H1 (cell line): Measurements from ENCODE around the gene CDH12. TPM values are rescaled to one million over a fixed set of nuclear protein-coding genes. Genes with fewer than 3 reads are reported as not detected.

Source experiments
- CTCF ChIA-PET: fragments of 300-600 bp; sonication (Branson Sonifier 250); formaldehyde crosslinking; loops from one replicate; lab custom pipeline; 2021; ENCODE audit not compliant: partially characterized antibody; lab: Charles Lee
- POLR2A ChIA-PET: fragments of 300-600 bp; sonication (Branson Sonifier 250); formaldehyde crosslinking; loops from one replicate; lab custom pipeline; 2021; ENCODE audit warnings: inconsistent platforms; ENCODE audit not compliant: partially characterized antibody; lab: Charles Lee
- DNase-seq, 2 experiments: peaks; one replicate each; pipeline versions ENCODE4 v3.0.0 to v3.0.0-alpha.2; 2010 to 2022; ENCODE audit warnings: low spot score in 2 of 2, low read depth in 1 of 2, mixed read lengths in 1 of 2
- FAIRE-seq: peaks from 2 replicates; lab custom pipeline; 2011; peaks lifted over from hg19 to GRCh38; lab: Jason Lieb, UNC
- H2AFZ ChIP-seq: 2 replicates; pipeline ENCODE4 v1.8.1; 2012; ENCODE audit warnings: low read length, inconsistent platforms
- H2AK5ac ChIP-seq: 2 replicates; pipeline ENCODE4 v1.6.1; 2013; ENCODE audit warnings: low read depth, low read length
- H2BK120ac ChIP-seq: replicated peaks from 2 replicates; pipeline ENCODE3; 2013; ENCODE audit warnings: low read depth, low read length, inconsistent platforms
- H2BK12ac ChIP-seq: 2 replicates; pipeline ENCODE4 v1.6.1; 2013; ENCODE audit warnings: low read depth, low read length
- H2BK15ac ChIP-seq: 2 replicates; pipeline ENCODE4 v1.6.1; 2013; ENCODE audit warnings: low read length
- H2BK20ac ChIP-seq: 2 replicates; pipeline ENCODE4 v1.6.1; 2013; ENCODE audit warnings: low read length
- H2BK5ac ChIP-seq: 2 replicates; pipeline ENCODE4 v1.6.1; 2013; ENCODE audit warnings: low read depth, low read length
- H3K14ac ChIP-seq: 2 replicates; pipeline ENCODE4 v1.6.1; 2013; ENCODE audit warnings: inconsistent platforms; ENCODE audit not compliant: insufficient read length
- H3K18ac ChIP-seq: 2 replicates; pipeline ENCODE4 v1.6.1; 2013; ENCODE audit warnings: low read length; ENCODE audit errors: extremely low read depth
- H3K23ac ChIP-seq: 2 replicates; pipeline ENCODE4 v1.6.1; 2013; ENCODE audit warnings: inconsistent platforms; ENCODE audit not compliant: insufficient read length
- H3K23me2 ChIP-seq: 2 replicates; pipeline ENCODE4 v1.6.1; 2013; ENCODE audit warnings: low read depth, low read length
- H3K27ac ChIP-seq: 2 replicates; pipeline ENCODE4 v1.6.1; 2011; ENCODE audit warnings: low read depth, low read length, inconsistent platforms
- H3K27me3 ChIP-seq, 4 experiments: replicated peaks in 1 of 4; 1 replicate in 1 of 4; 2 replicates in 3 of 4; pipeline versions ENCODE4 v1.6.1 to v1.8.1; 2011 to 2013; ENCODE audit warnings: low read length in 3 of 4, mild to moderate bottlenecking in 3 of 4, inconsistent platforms in 2 of 4, mixed read lengths in 2 of 4, moderate library complexity in 1 of 4; ENCODE audit not compliant: control insufficient read depth in 3 of 4, insufficient read depth in 3 of 4; ENCODE audit errors: extremely low read depth in 1 of 4
- H3K36me3 ChIP-seq, 4 experiments: 2 replicates each; pipeline versions ENCODE4 v1.6.1 to v1.8.1; 2011 to 2013; ENCODE audit warnings: mild to moderate bottlenecking in 4 of 4, low read length in 3 of 4, moderate library complexity in 2 of 4, control low read depth in 1 of 4, inconsistent platforms in 1 of 4; ENCODE audit not compliant: insufficient read depth in 4 of 4, control insufficient read depth in 2 of 4
- H3K4ac ChIP-seq: replicated peaks from 2 replicates; pipeline ENCODE3; 2013; ENCODE audit warnings: low read length, low read depth, mixed read lengths, inconsistent platforms; ENCODE audit not compliant: insufficient read length
- H3K4me1 ChIP-seq, 4 experiments: replicated peaks in 1 of 4; 1 replicate in 1 of 4; 2 replicates in 3 of 4; pipeline versions ENCODE4 v1.6.1 to v1.8.1; 2011 to 2013; ENCODE audit warnings: low read length in 3 of 4, inconsistent platforms in 2 of 4, mixed read lengths in 1 of 4; ENCODE audit not compliant: insufficient read depth in 4 of 4, control insufficient read depth in 3 of 4
- H3K4me2 ChIP-seq, 2 experiments: 2 replicates each; pipeline versions ENCODE4 v1.6.1 to v1.8.1; 2011 to 2013; ENCODE audit warnings: low read depth in 2 of 2, low read length in 2 of 2, control low read depth in 1 of 2, inconsistent platforms in 1 of 2, mild to moderate bottlenecking in 1 of 2; ENCODE audit not compliant: insufficient read depth in 1 of 2
- H3K4me3 ChIP-seq, 4 experiments: fragments of 200-600, 300-600 bp in 1 of 4; sonication (generic), shearing (Covaris generic), sonication (Bioruptor Twin) in 1 of 4; 2 replicates each; pipeline versions ENCODE4 v1.5.1 to v1.8.1; 2011 to 2016; ENCODE audit warnings: low read length in 4 of 4, low read depth in 3 of 4, control low read depth in 2 of 4, inconsistent platforms in 2 of 4, mild to moderate bottlenecking in 2 of 4, mixed read lengths in 1 of 4, moderate library complexity in 1 of 4; ENCODE audit not compliant: insufficient read depth in 2 of 4; ENCODE audit errors: extremely low read depth in 1 of 4
- H3K56ac ChIP-seq: replicated peaks from 2 replicates; pipeline ENCODE3; 2013; ENCODE audit warnings: low read depth, mild to moderate bottlenecking, mixed read lengths, low read length, inconsistent platforms; ENCODE audit not compliant: insufficient read length
- H3K79me1 ChIP-seq: 2 replicates; pipeline ENCODE4 v1.6.1; 2013; ENCODE audit warnings: low read depth, low read length, control low read depth
- H3K79me2 ChIP-seq, 2 experiments: 2 replicates each; pipeline versions ENCODE4 v1.6.1 to v1.8.1; 2012 to 2013; ENCODE audit warnings: low read length in 2 of 2, mild to moderate bottlenecking in 2 of 2, inconsistent platforms in 1 of 2; ENCODE audit not compliant: insufficient read depth in 2 of 2, control insufficient read depth in 1 of 2
- H3K9ac ChIP-seq, 4 experiments: replicated peaks in 1 of 4; 1 replicate in 1 of 4; 2 replicates in 3 of 4; pipeline versions ENCODE4 v1.6.1 to v1.8.1; 2011 to 2013; ENCODE audit warnings: low read depth in 3 of 4, low read length in 3 of 4, control low read depth in 2 of 4, mild to moderate bottlenecking in 2 of 4, moderate library complexity in 2 of 4, inconsistent platforms in 1 of 4; ENCODE audit errors: extremely low read depth in 1 of 4
- H3K9me3 ChIP-seq, 2 experiments: 2 replicates each; pipeline versions ENCODE4 v1.6.1 to v1.8.1; 2012 to 2013; ENCODE audit warnings: mild to moderate bottlenecking in 2 of 2, moderate library complexity in 2 of 2, control low read depth in 1 of 2, inconsistent platforms in 1 of 2, low read depth in 1 of 2, low read length in 1 of 2, mixed read lengths in 1 of 2; ENCODE audit not compliant: insufficient read depth in 2 of 2
- H4K20me1 ChIP-seq, 2 experiments: replicated peaks in 1 of 2; 2 replicates each; pipeline versions ENCODE3 to v1.8.1; 2011 to 2013; ENCODE audit warnings: inconsistent platforms in 2 of 2, low read length in 2 of 2, mild to moderate bottlenecking in 1 of 2; ENCODE audit not compliant: insufficient read depth in 2 of 2, control insufficient read depth in 1 of 2
- H4K5ac ChIP-seq: 2 replicates; pipeline ENCODE4 v1.6.1; 2013; ENCODE audit warnings: low read length, low read depth, mixed read lengths, inconsistent platforms; ENCODE audit not compliant: insufficient read length
- H4K8ac ChIP-seq: 2 replicates; pipeline ENCODE4 v1.8.0; 2013; ENCODE audit warnings: mild to moderate bottlenecking, moderate library complexity, low read length, inconsistent platforms; ENCODE audit not compliant: insufficient read depth; ENCODE audit errors: extremely low read depth
- H4K91ac ChIP-seq: replicated peaks from 2 replicates; pipeline ENCODE3; 2013; ENCODE audit warnings: low read length, mixed read lengths, inconsistent platforms; ENCODE audit not compliant: insufficient read length
- NANOG ChIP-seq: IDR thresholded peaks from 2 replicates; pipeline ENCODE4 v1.6.1; 2011; ENCODE audit warnings: low read length, low read depth, mild to moderate bottlenecking, inconsistent platforms; ENCODE audit not compliant: insufficient read depth, poor library complexity, severe bottlenecking
- POLR2A ChIP-seq, 2 experiments: IDR thresholded peaks; 1 replicate in 1 of 2; 2 replicates in 1 of 2; pipeline ENCODE4 v1.6.1; 2011; ENCODE audit warnings: low read depth in 2 of 2, low read length in 2 of 2, mild to moderate bottlenecking in 2 of 2; ENCODE audit errors: control extremely low read depth in 1 of 2
- SP2 ChIP-seq: IDR thresholded peaks from 2 replicates; pipeline ENCODE4 v1.6.1; 2012; ENCODE audit warnings: mild to moderate bottlenecking, low read length, inconsistent platforms
- SUZ12 ChIP-seq: fragments of 200-600 bp; sonication (generic); IDR thresholded peaks from 2 replicates; pipeline ENCODE4 v1.6.1; 2012; ENCODE audit warnings: mild to moderate bottlenecking, inconsistent platforms, low read length, moderate library complexity, mixed read lengths
- WGBS, 2 experiments: shearing (Covaris generic) in 1 of 2; methylation state at CpG; one replicate each; pipeline versions ENCODE4 v1.1.6 to v1.1.7; 2013 to 2015; ENCODE audit warnings: low lambda C conversion rate in 2 of 2, mixed read lengths in 2 of 2, inconsistent platforms in 1 of 2, low coverage in 1 of 2, missing lambda C conversion rate in 1 of 2; ENCODE audit not compliant: insufficient replicate concordance in 2 of 2, insufficient coverage in 1 of 2, insufficient read length in 1 of 2; ENCODE audit errors: extremely low coverage in 1 of 2, missing lambda C conversion rate in 1 of 2; 5-methylcytosine and 5-hydroxymethylcytosine counted together
- polyA plus RNA-seq, 7 experiments: library from polyadenylated mRNA; depleted of rRNA in 3 of 7; stranded (reverse) in 5 of 7; unstranded in 2 of 7; fragments of >200 nt in 5 of 7; fragments of 200-250 nt in 2 of 7; gene quantifications; 1 replicate in 5 of 7; 2 replicates in 1 of 7; 4 replicates in 1 of 7; pipeline versions ENCODE4 v1.2.1 to v1.2.3, GENCODE V29; 2011 to 2013; ENCODE audit warnings: missing spikeins in 2 of 7, mixed read lengths in 2 of 7
- total RNA-seq: library from RNA; stranded (reverse); fragmentation: NEBNext Ultra II Directional; extraction: Animal tissue kit (Norgen Biotek cat#: 25700); gene quantifications from 2 replicates; pipeline ENCODE4 v1.2.1, GENCODE V29; 2021

CDH12 gene
- total and polyA plus RNA-seq, 2 of the 8 experiments (the other 6 are each of a cell fraction or from before 2014, with no cell fraction given): 0.03 TPM; not detected in 1

GRCh38 chr5:22258139-22258538, 595.0 kb downstream of the CDH12 start:
- H3K79me2 ChIP-seq: no peaks in the 10 kb centered on the region
- H2BK20ac ChIP-seq: no peak overlapping the region
- H3K9ac ChIP-seq: no peak overlapping the region
- no peak for FAIRE-seq
- no peak for DNase-seq
- ChIA-PET POLR2A (no interaction called here), CTCF (interaction anchor here (0.7 to 0.8 kb wide), 3 partner anchors 11 to 45 kb away, joined by 3 read pairs; no protein-coding TSS in a partner anchor)
- no peak overlapping the region for H2BK15ac ChIP-seq
- H3K23me2 ChIP-seq: no peaks in the 10 kb centered on the region
- no peaks in the 10 kb centered on the region for H4K20me1 ChIP-seq
- no peak overlapping the region for H2BK120ac ChIP-seq
- no peaks in the 10 kb centered on the region for H3K36me3 ChIP-seq
- no peak overlapping the region for H2BK5ac ChIP-seq
- no peak overlapping the region for H4K8ac ChIP-seq
- H3K56ac ChIP-seq: no peak overlapping the region
- H3K27me3 ChIP-seq: no peaks in the 10 kb centered on the region
- H3K27ac ChIP-seq: no peak overlapping the region
- peak; percentile 28 for TF ChIP-seq NANOG
- TF ChIP-seq SUZ12: no peak
- no peak for TF ChIP-seq SP2
- TF ChIP-seq POLR2A (IDR thresholded peaks at IDR 0.05; ENCODE audit: control extremely low read depth in 1 of 2, low read depth in 2 of 2, low read length in 2 of 2): no peak
- TF ChIP-seq, all 59 proteins: peak for 1
- H3K14ac ChIP-seq: no peak overlapping the region
- no peaks in the 10 kb centered on the region for H3K4me1 ChIP-seq
- no peak overlapping the region for H3K23ac ChIP-seq
- H3K4ac ChIP-seq: no peak overlapping the region
- H3K79me1 ChIP-seq: no peaks in the 10 kb centered on the region
- H3K18ac ChIP-seq: no peak overlapping the region
- no peak overlapping the region for H4K91ac ChIP-seq
- H2BK12ac ChIP-seq: no peak overlapping the region
- H3K9me3 ChIP-seq: no peaks in the 10 kb centered on the region
- 70% methylated on average over 5 of the region's 5 CpGs; no CpG with 5 or more reads in 1 of the 2 experiments for WGBS, 2 experiments
- H2AK5ac ChIP-seq: no peak overlapping the region
- no peak overlapping the region for H4K5ac ChIP-seq
- no peak overlapping the region for H3K4me2 ChIP-seq
- no peak overlapping the region for H3K4me3 ChIP-seq
- no peak overlapping the region for H2AFZ ChIP-seq
